ENCODE measurements around the gene CCND1.
A peak's percentile ranks its signal among the peaks of the same experiment; 100 is the strongest.

The CCND1 gene

GRCh38 chr11:69671734-69672465 lies 30.9 kb downstream of the CCND1 start:
- H3K27ac ChIP-seq, result no peak overlapping the region
- no peak overlapping the region for H3K4me2 ChIP-seq (ENCODE audit: low read length)
- no peak overlapping the region for H2AFZ ChIP-seq
- TF ChIP-seq, protein P1, sequence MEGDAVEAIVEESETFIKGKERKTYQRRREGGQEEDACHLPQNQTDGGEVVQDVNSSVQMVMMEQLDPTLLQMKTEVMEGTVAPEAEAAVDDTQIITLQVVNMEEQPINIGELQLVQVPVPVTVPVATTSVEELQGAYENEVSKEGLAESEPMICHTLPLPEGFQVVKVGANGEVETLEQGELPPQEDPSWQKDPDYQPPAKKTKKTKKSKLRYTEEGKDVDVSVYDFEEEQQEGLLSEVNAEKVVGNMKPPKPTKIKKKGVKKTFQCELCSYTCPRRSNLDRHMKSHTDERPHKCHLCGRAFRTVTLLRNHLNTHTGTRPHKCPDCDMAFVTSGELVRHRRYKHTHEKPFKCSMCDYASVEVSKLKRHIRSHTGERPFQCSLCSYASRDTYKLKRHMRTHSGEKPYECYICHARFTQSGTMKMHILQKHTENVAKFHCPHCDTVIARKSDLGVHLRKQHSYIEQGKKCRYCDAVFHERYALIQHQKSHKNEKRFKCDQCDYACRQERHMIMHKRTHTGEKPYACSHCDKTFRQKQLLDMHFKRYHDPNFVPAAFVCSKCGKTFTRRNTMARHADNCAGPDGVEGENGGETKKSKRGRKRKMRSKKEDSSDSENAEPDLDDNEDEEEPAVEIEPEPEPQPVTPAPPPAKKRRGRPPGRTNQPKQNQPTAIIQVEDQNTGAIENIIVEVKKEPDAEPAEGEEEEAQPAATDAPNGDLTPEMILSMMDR (IDR thresholded peaks at IDR 0.05), result no peak
- H3K36me3 ChIP-seq (ENCODE audit: control insufficient read depth, insufficient read depth, low read length), result no peaks in the 10 kb centered on the region
- no peaks in the 10 kb centered on the region for H3K27me3 ChIP-seq (ENCODE audit: control insufficient read depth, insufficient read depth, low read length)
- no peaks in the 10 kb centered on the region for H3K9me3 ChIP-seq (ENCODE audit: control insufficient read depth, low read length)
- no peak overlapping the region for H3K4me3 ChIP-seq (ENCODE audit: low read depth, low read length)
- no peak overlapping the region for H3K9ac ChIP-seq
- no peaks in the 10 kb centered on the region for H3K79me2 ChIP-seq
- H3K4me1 ChIP-seq, result peaks cover 4% of the 10 kb centered on the region

- TF ChIP-seq, protein P1 (IDR thresholded peaks at IDR 0.05), result no peak
- peak overlapping the region; percentile 64 for H3K27ac ChIP-seq
- no peaks in the 10 kb centered on the region for H3K27me3 ChIP-seq (ENCODE audit: control insufficient read depth, insufficient read depth, low read length)
- peak overlapping the region; percentile 61 for H3K9ac ChIP-seq
- H3K4me2 ChIP-seq (ENCODE audit: low read length), result peak overlapping the region; percentile 81
- H3K9me3 ChIP-seq (ENCODE audit: control insufficient read depth, low read length), result no peaks in the 10 kb centered on the region
- peak overlapping the region; percentile 90 for H2AFZ ChIP-seq
- H3K4me3 ChIP-seq (ENCODE audit: low read depth, low read length), result peak overlapping the region; percentile 77
- no peaks in the 10 kb centered on the region for H3K79me2 ChIP-seq
- peaks cover 4% of the 10 kb centered on the region for H3K4me1 ChIP-seq
- no peaks in the 10 kb centered on the region for H3K36me3 ChIP-seq (ENCODE audit: control insufficient read depth, insufficient read depth, low read length)
Observed at GRCh38 chr11:69674267-69674885, 33.4 kb downstream of the CCND1 start.

DNA sequence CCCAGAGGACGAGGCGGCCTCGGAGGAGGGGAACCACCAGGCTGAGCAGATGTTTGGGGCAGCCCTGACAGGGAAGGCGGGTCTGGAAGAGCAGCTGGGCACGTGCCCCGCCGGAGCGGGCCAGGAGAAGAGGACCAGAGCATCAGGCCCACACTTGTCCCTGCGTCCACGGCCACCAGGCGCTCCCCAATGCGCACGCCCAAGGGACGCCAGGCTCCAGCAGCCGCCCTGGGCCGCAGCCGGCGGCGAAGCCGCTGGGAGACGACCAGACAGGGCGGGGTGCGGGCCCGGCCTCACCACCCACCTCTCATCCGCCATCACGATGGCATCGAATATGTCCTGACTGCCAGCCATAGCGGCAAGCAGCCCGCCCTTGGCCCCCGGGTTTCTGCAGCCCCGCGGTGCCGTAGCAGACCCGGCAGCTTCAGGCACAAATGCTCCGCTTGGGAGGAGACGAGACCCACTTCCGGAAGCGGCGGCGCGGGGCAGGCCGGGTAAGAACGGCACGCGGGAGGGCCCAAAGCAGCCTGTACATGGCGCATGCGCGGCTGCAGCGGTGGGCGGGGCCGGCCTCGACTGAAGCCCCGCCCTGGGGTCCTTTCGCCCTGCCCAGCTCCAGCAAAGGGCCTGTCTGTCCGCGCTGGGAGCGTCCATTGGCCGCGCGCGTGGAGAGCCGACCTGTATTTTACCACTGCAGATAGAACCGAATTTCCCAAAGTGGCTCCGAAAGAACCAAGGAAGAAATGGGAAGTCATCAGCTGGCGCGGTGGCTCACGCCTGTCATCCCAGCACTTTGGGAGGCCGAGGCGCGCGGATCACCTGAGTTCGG lies 34.1 kb downstream of the CCND1 start, which contains the start of gene LTO1:
TSS of gene LTO1 (minus strand) at position 468 of the 829 bp plus-strand sequence. CDS start at position 354, 114 bp downstream.
- Histone ChIP-seq H3K9me3 (ENCODE audit: control insufficient read depth, low read length) (no peaks in the 10 kb centered on the region), H3K9ac (peak within 1 kb of the TSS; percentile 61), H3K4me3 (ENCODE audit: low read depth, low read length) (peak within 1 kb of the TSS; percentile 77), H2AFZ (peak within 1 kb of the TSS; percentile 90), H3K4me2 (ENCODE audit: low read length) (peak within 1 kb of the TSS; percentile 81), H3K4me1 (peaks cover 4% of the 10 kb centered on the region), H3K27ac (peak within 1 kb of the TSS; percentile 64), H3K36me3 (ENCODE audit: control insufficient read depth, insufficient read depth, low read length) (no peaks in the 10 kb centered on the region), H3K27me3 (ENCODE audit: control insufficient read depth, insufficient read depth, low read length) (no peaks in the 10 kb centered on the region), H3K79me2 (no peaks in the 10 kb centered on the region)
- TF ChIP-seq, protein P1 (IDR thresholded peaks at IDR 0.05), result no peak

GRCh38 chr11:69677749-69678148 lies 36.8 kb downstream of the CCND1 start:
- no peak overlapping the region for H3K4me2 ChIP-seq (ENCODE audit: low read length)
- H3K4me3 ChIP-seq (ENCODE audit: low read depth, low read length), result no peak overlapping the region
- no peaks in the 10 kb centered on the region for H3K9me3 ChIP-seq (ENCODE audit: control insufficient read depth, low read length)
- H3K79me2 ChIP-seq, result no peaks in the 10 kb centered on the region
- TF ChIP-seq, protein P1 (IDR thresholded peaks at IDR 0.05), result no peak
- no peaks in the 10 kb centered on the region for H3K27me3 ChIP-seq (ENCODE audit: control insufficient read depth, insufficient read depth, low read length)
- no peak overlapping the region for H3K9ac ChIP-seq
- H3K4me1 ChIP-seq, result peaks cover 4% of the 10 kb centered on the region
- H2AFZ ChIP-seq, result no peak overlapping the region
- no peaks in the 10 kb centered on the region for H3K36me3 ChIP-seq (ENCODE audit: control insufficient read depth, insufficient read depth, low read length)
- no peak overlapping the region for H3K27ac ChIP-seq
